Breast epithelium (tissue), 4 donors: Measurements from ENCODE around the gene POU2F3. TPM values are rescaled to one million over a fixed set of nuclear protein-coding genes. Genes with fewer than 3 reads are reported as not detected.

Experiments used
- DNase-seq, 2 donors: peaks; one replicate each; pipeline ENCODE4 v3.0.0-alpha.2; 2019; ENCODE audit warnings: low spot score in 2 of 2
- H3K27ac ChIP-seq, 2 donors: fragments of 200-600 bp; sonication (generic) in 1 of 2; one replicate each; pipeline ENCODE4 v1.5.1; 2016 to 2019; ENCODE audit warnings: mild to moderate bottlenecking in 1 of 2
- H3K27me3 ChIP-seq, 2 donors: fragments of 200-600 bp; sonication (generic) in 1 of 2; one replicate each; pipeline versions ENCODE4 v1.5.1 to v1.6.0; 2017 to 2019; ENCODE audit warnings: control low read depth in 1 of 2, mild to moderate bottlenecking in 1 of 2
- H3K36me3 ChIP-seq: fragments of 200-600 bp; one replicate; pipeline ENCODE4 v1.5.1; 2019
- H3K4me1 ChIP-seq, 2 donors: fragments of 200-600 bp; sonication (generic); one replicate each; pipeline ENCODE4 v1.5.1; 2016 to 2019; ENCODE audit warnings: control low read depth in 1 of 2
- H3K4me3 ChIP-seq, 3 donors: fragments of 200-600 bp; sonication (generic); 1 replicate in 2 of 3; 2 replicates in 1 of 3; pipeline ENCODE4 v1.5.1; 2016 to 2019; ENCODE audit warnings: mild to moderate bottlenecking in 3 of 3, moderate library complexity in 2 of 3
- H3K9me3 ChIP-seq, 2 donors: fragments of 200-600 bp; sonication (generic) in 1 of 2; one replicate each; pipeline ENCODE4 v1.5.1; 2016 to 2019; ENCODE audit warnings: control low read depth in 1 of 2
- POLR2A ChIP-seq: fragments of 450-650 bp; IDR thresholded peaks from one replicate; pipeline ENCODE4 v1.6.1; 2016; ENCODE audit warnings: antibody characterized with exemption, mild to moderate bottlenecking, moderate library complexity
- POLR2AphosphoS5 ChIP-seq, 3 donors: sonication (generic); formaldehyde crosslinking; IDR thresholded peaks; one replicate each; pipeline ENCODE4 v1.6.1; 2017; ENCODE audit warnings: antibody characterized with exemption in 3 of 3
- intact Hi-C: fragments of 100-400 bp; cut with DNase I; formaldehyde crosslinking; loops from one replicate; pipeline ENCODE4 v1.15.1; 2023; ENCODE audit warnings: low total_unique reads
- total RNA-seq, 3 donors: library from RNA; depleted of rRNA; stranded (reverse); fragments of >200 nt; gene quantifications; one replicate each; pipeline ENCODE4 v1.1.0, GENCODE V29; 2016
- TF ChIP-seq, protein P1 (sequence below), 3 donors: fragments of 450-650 bp; IDR thresholded peaks; one replicate each; pipeline ENCODE4 v1.5.1; 2016 to 2017; ENCODE audit warnings: antibody characterized with exemption in 3 of 3, mild to moderate bottlenecking in 3 of 3, moderate library complexity in 3 of 3

The POU2F3 gene
- total RNA-seq, 3 donors from 2014 or later: 3.9 to 7.0 TPM; not detected in 1

- TF ChIP-seq POLR2AphosphoS5 (IDR thresholded peaks at IDR 0.05) (no peak), POLR2A (no peak)
- TF ChIP-seq, protein P1, sequence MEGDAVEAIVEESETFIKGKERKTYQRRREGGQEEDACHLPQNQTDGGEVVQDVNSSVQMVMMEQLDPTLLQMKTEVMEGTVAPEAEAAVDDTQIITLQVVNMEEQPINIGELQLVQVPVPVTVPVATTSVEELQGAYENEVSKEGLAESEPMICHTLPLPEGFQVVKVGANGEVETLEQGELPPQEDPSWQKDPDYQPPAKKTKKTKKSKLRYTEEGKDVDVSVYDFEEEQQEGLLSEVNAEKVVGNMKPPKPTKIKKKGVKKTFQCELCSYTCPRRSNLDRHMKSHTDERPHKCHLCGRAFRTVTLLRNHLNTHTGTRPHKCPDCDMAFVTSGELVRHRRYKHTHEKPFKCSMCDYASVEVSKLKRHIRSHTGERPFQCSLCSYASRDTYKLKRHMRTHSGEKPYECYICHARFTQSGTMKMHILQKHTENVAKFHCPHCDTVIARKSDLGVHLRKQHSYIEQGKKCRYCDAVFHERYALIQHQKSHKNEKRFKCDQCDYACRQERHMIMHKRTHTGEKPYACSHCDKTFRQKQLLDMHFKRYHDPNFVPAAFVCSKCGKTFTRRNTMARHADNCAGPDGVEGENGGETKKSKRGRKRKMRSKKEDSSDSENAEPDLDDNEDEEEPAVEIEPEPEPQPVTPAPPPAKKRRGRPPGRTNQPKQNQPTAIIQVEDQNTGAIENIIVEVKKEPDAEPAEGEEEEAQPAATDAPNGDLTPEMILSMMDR (IDR thresholded peaks at IDR 0.05): no peak
- intact Hi-C loops: no loop called here
- no peaks in the 10 kb centered on the region for H3K36me3 ChIP-seq
- H3K4me1 ChIP-seq: no peaks in the 10 kb centered on the region
- DNase-seq: no peak
- H3K9me3 ChIP-seq: no peaks in the 10 kb centered on the region
- H3K4me3 ChIP-seq: no peak overlapping the region
- no peak overlapping the region for H3K27ac ChIP-seq
- H3K27me3 ChIP-seq: no peaks in the 10 kb centered on the region
Observed at GRCh38 chr11:120230433-120231071, 9.4 kb upstream of the POU2F3 start.

GRCh38 chr11:120231963-120232362, 8.0 kb upstream of the POU2F3 start:
- H3K27ac ChIP-seq: peak overlapping the region in 1 of 2 donors; percentile 38
- DNase-seq: no peak
- no peak for TF ChIP-seq POLR2AphosphoS5 (IDR thresholded peaks at IDR 0.05)
- TF ChIP-seq POLR2A: no peak
- TF ChIP-seq, protein P1 (IDR thresholded peaks at IDR 0.05): no peak
- H3K27me3 ChIP-seq: no peaks in the 10 kb centered on the region
- no peak overlapping the region for H3K4me3 ChIP-seq
- H3K4me1 ChIP-seq: no peaks in the 10 kb centered on the region
- intact Hi-C loops: no loop called here
- H3K9me3 ChIP-seq: no peaks in the 10 kb centered on the region
- no peaks in the 10 kb centered on the region for H3K36me3 ChIP-seq

GRCh38 chr11:120233207-120233803, 6.6 kb upstream of the POU2F3 start:
- Histone ChIP-seq H3K27ac (no peak overlapping the region), H3K4me3 (no peak overlapping the region), H3K27me3 (no peaks in the 10 kb centered on the region), H3K9me3 (no peaks in the 10 kb centered on the region), H3K36me3 (no peaks in the 10 kb centered on the region), H3K4me1 (no peaks in the 10 kb centered on the region)
- intact Hi-C loops: no loop called here
- DNase-seq: no peak
- no peak for TF ChIP-seq POLR2AphosphoS5 (IDR thresholded peaks at IDR 0.05)
- TF ChIP-seq, protein P1 (IDR thresholded peaks at IDR 0.05): no peak
- no peak for TF ChIP-seq POLR2A

- Histone ChIP-seq H3K36me3 (no peaks in the 10 kb centered on the region), H3K4me3 (no peak overlapping the region), H3K27ac (peak overlapping the region; percentile 45 to 52), H3K9me3 (no peaks in the 10 kb centered on the region), H3K4me1 (no peaks in the 10 kb centered on the region), H3K27me3 (peaks cover 0 to 5% of the 10 kb centered on the region in 2 donors)
- TF ChIP-seq, protein P1 (IDR thresholded peaks at IDR 0.05): peak; percentile 47 to 86 (median 77)
- no peak for TF ChIP-seq POLR2A
- TF ChIP-seq POLR2AphosphoS5 (IDR thresholded peaks at IDR 0.05): peak in 1 of 3 donors; percentile 61
- intact Hi-C loops: loop anchor here (5.0 kb wide), 1 partner anchor 68 kb away; no protein-coding TSS in a partner anchor
- DNase-seq: peak; percentile 72 to 78
Observed at GRCh38 chr11:120235024-120235628, 4.8 kb upstream of the POU2F3 start.
